Activated CD8-positive, alpha-beta memory T cell treated with anti-CD3 and anti-CD28 coated beads, Interleukin-2, amount 50 U/mL, for 1 hour (primary cell): Measurements from ENCODE around the gene FIGN.

Experiments used
- DNase-seq: peaks from one replicate; pipeline ENCODE4 v3.0.0-alpha.2; 2020; ENCODE audit errors: extremely low read depth

FIGN gene

GRCh38 chr2:163736433-163737189, 803 bp upstream of the FIGN start:
- no peak for DNase-seq

- DNase-seq, result no peak
These were observed 725 bp downstream of the FIGN start for GRCh38 chr2:163734881-163735684.

DNA sequence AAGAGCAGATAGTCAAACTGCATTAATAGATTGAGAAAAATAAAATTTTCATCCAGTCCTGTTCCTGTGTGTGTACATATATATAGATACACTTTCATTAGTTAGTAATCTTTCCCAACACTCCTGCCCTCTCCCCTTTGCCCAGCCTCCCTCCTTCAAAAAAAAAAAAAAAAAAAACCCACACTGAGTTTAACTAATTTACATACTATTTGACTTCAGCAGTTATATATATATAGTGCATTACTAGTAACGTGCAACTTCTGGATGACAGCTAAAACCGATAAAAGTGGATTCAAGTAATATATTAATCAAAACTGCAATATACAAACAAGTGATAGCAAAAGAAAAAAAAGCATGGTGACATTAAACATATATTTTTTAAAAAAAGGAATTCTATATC, 1.4 kb downstream of the FIGN start:
- DNase-seq, result no peak

DNA sequence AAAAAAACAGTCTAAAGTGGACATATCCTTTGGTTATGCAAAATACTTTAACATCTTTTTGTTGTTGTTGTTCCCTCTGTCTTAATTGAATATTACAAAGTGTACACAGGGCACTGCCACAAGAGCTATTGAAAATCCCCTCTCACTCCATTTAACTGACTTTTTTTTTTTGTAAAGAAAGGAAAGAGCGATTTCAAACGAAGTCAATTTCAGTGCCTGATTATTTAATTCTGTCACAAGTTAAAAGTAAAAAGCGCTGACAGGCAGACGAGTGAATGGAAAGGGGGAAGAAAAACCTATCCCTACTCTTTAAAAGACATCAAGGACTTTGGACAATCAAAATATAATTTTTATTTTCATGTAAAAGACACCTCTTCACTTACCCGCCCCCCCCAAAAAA, 1.9 kb downstream of the FIGN start:
- no peak for DNase-seq

DNA sequence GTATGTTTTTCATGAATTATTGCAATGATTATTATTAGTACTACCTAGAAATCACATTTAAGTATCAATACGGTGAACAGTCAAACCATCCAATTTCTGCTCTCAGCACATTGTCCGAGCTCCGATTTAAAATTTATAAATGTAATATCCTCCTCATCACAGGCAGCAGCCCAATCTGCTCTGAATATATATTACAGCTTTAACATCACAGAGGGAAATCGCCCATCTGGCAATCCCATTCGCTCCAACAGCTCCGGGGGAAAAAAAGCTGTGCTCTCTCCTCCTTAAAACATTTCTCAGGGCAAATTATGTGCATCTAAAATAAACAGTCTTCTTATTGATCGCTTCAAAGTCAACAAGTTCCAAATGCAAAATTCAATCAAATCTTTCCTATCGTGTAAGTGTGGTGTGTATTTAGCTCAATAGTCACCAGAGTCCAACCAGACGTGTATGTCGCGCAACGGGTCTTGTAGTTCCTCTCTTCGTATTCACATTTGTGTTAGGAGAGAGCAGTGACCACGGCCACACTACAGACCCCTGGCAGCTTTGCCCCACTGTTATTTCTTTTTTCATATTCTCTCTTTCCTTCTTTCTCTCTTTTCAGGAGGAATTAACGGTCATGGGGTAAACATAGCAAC, 2.4 kb downstream of the FIGN start:
- no peak for DNase-seq

DNA sequence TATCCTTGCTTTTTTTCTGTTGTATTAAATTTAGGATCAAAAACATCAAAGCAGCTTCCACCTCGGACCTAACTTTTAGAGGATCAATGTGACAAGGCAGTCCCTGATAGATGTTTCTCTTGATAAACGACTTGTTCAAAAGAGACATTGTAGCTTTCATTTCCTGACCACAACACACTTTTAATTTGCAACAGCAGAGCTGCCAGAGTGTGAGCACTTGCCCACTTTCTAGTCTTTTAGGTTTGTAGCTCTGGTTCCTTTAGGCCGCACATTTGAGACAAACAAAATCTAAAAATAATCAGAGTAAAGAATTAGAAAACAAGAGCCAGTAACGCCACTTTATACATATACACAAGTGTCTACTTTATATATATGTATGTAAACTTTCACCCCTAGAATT, 3.1 kb downstream of the FIGN start:
- no peak for DNase-seq

DNA sequence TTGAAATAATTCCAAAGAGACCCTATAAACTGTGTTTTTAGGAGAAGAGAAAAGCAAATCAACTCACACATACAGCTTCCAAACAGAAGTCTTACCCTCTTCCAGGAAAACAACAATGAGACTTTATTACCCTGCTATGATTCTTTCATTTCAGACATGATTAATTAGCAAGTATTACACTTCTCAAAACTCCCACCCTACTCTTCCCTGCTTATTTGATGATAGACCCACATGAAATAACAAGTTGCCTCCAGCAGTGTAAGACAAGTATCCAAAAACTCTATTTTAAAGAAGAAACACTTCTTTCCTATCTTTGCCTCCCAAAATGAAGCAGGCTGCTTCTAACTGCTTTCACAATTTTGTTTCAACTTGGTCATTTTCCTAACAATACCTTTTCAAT, 4.1 kb downstream of the FIGN start:
- DNase-seq, result no peak

- no peak for DNase-seq
These were observed 5.3 kb downstream of the FIGN start for GRCh38 chr2:163730556-163730955.

GRCh38 chr2:163729636-163730273, 6.1 kb downstream of the FIGN start:
- DNase-seq, result no peak

GRCh38 chr2:163723881-163724280, 11.9 kb downstream of the FIGN start:
- no peak for DNase-seq

GRCh38 chr2:163723348-163723747, 12.5 kb downstream of the FIGN start:
- DNase-seq, result no peak

DNA sequence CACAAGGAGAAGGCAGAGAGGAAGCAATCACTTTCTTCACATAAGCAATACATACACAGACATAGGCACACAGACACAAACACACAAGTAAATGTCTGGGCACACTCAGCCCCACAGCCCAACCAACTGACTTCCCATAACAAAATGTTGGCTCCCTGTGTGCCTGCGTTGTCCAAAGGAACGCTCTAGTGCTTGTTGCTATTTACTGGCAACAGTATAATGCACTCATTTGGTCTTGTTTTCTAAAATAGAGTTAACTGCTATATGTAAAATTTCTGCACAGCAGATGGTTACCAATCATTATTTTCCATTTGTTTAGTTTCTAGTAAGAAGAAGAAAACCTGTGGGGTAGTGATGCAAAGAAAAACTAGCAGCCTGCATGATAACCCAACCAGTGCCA, 16.5 kb downstream of the FIGN start:
- DNase-seq, result no peak

- DNase-seq, result no peak
These were observed 17.7 kb downstream of the FIGN start for GRCh38 chr2:163717993-163718680.

- DNase-seq, result no peak
These were observed 18.3 kb downstream of the FIGN start for GRCh38 chr2:163717515-163717914.

- DNase-seq, result no peak
These were observed 19.7 kb downstream of the FIGN start for GRCh38 chr2:163716101-163716500.

DNA sequence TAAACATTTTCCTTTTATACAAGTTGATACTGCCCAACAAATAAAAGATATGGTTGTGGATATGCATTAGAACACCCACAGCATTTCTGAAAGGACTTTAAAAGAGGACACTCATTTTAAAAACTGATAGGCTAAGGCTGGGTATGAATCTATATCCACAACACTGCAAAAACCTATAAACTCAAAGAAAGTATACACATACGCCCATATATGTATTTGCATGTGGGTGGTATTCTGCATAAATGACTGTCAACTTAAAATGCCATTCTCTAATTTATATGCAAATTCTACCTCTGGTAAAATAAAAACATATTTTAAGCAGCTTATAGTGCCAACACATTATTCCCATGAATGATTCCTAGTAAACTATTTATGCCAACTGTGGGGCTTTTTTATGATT, 20.1 kb downstream of the FIGN start:
- no peak for DNase-seq

DNA sequence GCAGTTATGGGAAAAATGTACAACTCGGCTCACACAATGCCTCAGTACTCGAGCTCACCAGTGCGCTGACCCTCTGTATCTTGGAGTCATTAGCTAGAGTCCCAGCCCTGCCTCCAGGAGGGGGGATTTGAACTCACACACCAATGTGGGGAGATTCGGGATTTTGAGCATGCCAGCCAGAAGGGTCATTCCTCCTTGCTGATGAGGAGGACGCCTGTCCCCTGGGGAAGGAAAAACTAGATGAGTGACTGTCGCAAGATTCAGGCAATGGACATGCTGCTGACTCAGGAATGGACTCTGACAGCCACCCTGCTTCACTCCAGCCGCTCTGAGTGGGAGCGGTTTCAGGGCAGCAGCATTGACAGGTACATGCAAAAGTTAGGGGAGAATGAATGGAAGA, 20.6 kb downstream of the FIGN start:
- no peak for DNase-seq

DNA sequence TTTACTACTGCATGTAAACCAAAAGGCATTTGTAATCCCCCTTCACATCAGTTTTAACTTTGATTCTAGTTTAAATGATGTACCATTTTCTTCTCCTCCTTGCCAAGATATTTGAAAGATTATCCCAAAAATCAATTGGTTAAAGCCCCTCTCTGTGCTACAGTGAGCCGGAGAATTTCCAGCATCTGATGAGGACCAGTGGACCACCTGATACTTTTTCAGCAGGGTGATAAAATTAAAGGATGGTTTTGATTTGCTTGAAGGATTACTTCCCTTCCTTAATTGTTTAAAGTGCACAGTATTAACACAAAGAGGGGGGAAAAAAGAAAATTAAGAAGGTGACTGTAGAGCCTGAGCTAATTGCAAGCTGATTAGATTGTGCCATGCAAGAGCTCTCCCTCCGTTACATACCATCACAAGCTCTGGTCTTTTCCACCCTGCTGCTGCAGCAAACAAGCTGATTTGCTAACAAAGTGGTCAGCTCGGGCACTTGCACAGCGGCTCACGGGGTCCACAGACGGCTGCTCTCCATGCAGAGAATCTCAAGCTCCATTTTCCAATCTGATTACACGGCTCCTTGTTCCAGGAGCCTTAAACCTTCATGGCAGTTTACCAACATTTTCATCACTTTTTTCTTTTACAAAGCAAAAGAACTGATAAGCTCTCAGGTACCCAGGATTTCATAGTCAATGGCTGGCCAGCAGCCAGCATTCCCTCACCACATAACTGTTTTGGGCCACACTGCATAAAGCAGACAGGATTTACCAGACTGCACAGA, 22.1 kb downstream of the FIGN start:
- no peak for DNase-seq

DNA sequence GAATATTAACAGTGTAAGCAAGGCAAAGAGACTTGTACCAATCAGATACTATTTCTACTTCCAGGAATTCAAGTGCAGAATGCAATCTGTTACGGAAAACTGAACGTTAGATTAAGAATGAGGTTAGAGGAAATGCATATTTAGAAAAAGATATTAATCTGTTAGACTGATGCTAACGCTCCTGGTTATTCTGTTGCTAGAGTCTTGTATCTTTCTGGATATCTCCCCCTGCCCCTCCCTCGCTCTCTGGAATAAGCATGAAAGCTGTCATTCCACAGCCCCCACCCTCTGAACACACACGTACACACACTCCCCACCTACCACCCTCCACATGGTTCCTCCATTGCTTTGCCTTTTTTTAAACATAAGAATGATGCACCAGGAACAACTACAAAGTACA, 24.1 kb downstream of the FIGN start:
- no peak for DNase-seq

- DNase-seq, result no peak
These were observed 24.6 kb downstream of the FIGN start for GRCh38 chr2:163711258-163711657.

- DNase-seq, result no peak
These were observed 26.5 kb downstream of the FIGN start for GRCh38 chr2:163709270-163709669.
